ENCODE measurements around the gene ZNF358.

The ZNF358 gene

GRCh38 chr19:7539827-7540425 lies 24.0 kb downstream of the ZNF358 start:
- DNase-seq, result no peak

DNA sequence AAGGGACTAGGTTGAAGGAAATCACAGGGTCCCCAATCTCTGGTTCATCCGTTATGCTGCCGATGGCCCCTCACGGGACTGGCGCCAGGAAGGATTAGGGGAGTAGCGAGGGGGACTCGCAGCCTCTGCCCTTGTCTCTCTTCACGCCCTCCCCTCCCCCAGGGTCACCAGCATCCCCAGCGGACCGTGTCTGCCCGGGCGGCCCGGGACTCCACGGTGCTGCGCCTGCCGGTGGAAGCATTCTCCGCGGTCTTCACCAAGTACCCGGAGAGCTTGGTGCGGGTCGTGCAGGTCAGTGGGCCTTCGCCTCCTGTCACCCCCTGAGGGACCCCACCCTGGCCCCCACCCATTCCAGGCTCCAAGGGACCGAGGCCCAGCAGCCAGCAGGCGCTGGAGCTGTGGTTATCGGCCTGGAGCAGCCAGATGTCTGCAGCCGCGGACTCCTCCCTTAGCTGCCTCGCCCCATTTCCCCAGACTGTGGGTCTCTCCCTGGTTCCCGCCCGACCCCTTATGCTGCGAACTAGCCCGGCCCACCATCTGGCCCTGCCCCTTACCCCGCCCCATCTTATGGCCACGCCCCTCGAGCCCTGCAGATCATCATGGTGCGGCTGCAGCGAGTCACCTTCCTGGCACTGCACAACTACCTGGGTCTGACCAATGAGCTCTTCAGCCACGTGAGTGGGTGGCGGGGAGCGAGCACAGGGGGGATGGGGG lies 25.0 kb downstream of the ZNF358 start:
- DNase-seq, result peak; percentile 69

- no peak for DNase-seq
Observed at GRCh38 chr19:7541475-7541824, 25.5 kb downstream of the ZNF358 start.

DNA sequence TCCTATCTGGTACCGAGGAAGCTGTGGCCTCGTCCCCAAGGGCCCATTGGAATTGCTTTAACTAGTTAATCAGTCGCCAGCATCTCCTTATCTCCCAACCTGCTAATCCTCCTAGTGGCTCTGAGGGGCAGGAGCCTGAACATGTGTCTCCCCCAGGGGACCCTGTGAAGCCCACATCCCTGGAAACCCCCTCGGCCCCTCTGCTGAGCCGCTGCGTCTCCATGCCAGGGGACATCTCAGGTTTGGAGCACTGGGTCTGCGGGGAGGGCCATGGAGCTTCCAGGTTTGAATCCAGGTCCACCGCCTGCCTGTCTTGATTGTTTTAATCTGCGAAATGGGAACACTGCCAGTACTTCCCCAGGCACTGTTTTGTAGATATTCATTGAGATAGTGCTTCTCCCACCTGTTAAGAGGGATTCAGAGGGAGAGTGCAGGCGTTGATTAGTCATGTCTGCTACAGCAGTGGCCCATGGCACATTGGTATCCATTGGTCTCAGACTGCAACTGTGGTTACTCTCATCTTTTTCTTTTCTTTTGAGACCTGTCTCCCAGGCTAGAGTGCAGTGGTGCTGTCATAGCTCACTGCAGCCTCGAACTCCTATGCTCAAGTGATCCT lies 26.0 kb downstream of the ZNF358 start:
- DNase-seq, result no peak

DNA sequence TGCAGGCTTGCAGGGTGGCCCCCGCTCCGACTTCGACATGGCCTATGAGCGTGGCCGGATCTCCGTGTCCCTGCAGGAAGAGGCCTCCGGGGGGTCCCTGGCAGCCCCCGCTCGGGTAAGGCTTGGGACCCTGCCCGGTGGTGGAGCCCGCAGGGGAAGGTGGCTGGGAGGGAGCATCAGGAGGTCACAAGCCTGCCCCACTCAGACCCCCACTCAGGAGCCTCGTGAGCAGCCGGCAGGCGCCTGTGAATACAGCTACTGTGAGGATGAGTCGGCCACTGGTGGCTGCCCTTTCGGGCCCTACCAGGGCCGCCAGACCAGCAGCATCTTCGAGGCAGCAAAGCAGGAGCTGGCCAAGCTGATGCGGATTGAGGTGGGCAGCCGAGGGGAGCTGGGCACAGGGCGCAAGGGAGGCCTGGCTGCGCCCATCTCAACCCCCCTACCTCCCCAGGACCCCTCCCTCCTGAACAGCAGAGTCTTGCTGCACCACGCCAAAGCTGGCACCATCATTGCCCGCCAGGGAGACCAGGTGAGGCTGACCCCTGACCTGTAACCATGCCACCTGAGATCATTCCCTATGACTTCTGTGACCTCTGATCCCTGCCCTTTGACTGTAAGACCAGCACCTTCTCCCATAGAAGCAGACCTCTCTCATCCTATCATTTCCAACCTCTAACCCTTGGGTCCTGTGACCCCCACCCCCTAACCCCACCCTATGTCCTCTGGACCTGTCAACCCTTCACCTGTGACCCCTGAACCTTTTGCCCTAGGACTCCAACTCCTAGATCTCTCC lies 26.8 kb downstream of the ZNF358 start:
- DNase-seq, result no peak

DNA sequence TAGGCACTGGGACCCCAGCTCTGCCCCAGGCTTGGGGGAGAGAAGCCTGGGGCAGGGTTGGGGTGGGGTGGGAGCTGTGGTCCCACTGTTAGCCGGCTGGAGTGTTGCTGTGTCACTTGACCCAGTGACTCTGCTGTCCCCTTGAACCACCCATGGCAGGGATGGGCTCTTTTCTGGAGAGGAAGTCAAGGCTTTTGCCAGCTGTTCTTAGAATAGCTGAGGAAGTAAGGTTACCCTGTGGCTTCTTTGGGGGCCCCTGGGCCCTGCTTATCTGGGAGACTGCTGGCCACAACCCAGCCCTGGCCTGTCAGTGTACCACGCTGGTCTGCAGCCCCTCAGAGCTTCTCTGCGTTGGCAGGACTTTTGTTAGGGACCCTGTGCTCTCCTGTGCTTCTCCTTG lies 28.7 kb downstream of the ZNF358 start:
- DNase-seq, result no peak

GRCh38 chr19:7545300-7545699 lies 29.4 kb downstream of the ZNF358 start:
- DNase-seq, result no peak

DNA sequence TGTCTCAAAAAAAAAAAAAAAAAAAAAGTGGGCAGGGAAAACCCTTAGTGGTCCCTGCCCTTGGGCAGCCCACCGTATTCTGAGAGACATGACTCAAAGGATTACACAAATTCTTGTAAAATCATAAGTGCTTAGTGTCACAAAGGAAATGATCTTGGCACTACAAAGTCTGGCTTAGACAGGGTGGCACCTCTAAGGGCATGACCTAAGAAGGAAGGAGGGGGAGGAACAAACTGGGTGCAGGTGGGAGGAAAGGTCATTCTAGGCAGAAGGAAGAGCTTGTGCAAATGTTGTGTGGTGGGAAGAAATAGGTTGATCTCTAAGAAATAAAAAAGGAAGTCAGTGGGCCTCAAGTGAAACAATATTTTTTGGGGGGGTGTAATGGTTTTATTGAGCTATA lies 30.0 kb downstream of the ZNF358 start:
- no peak for DNase-seq

GRCh38 chr19:7547159-7547558 lies 31.3 kb downstream of the ZNF358 start:
- DNase-seq, result no peak

GRCh38 chr19:7549429-7550148 lies 33.7 kb downstream of the ZNF358 start:
- DNase-seq, result no peak

DNA sequence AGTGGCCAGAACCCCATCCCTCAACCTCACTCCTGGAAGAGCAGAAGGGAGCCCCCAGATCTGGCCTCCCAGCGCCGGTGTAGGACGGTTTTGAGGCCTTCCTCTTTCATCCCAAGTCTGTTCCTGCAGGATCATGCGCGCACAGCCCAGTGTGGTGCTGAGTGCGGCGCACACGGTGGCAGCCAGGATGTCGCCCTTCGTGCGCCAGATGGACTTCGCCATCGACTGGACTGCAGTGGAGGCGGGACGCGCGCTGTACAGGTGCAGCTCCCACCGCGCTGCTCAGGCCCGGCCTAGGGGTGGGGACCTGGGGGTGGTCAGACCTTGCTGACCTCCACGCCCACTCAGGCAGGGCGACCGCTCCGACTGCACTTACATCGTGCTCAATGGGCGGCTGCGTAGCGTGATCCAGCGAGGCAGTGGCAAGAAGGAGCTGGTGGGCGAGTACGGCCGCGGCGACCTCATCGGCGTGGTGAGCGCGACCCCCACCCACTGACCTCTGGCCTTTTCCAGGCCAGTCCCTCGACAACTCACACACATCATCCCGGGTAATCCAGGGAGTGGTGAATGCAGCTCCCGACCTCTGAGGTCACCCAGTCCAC lies 34.4 kb downstream of the ZNF358 start:
- no peak for DNase-seq

GRCh38 chr19:7550987-7551761 lies 35.3 kb downstream of the ZNF358 start:
- DNase-seq, result peak; percentile 66

- DNase-seq, result no peak
Observed at GRCh38 chr19:7552781-7553180, 36.9 kb downstream of the ZNF358 start.

DNA sequence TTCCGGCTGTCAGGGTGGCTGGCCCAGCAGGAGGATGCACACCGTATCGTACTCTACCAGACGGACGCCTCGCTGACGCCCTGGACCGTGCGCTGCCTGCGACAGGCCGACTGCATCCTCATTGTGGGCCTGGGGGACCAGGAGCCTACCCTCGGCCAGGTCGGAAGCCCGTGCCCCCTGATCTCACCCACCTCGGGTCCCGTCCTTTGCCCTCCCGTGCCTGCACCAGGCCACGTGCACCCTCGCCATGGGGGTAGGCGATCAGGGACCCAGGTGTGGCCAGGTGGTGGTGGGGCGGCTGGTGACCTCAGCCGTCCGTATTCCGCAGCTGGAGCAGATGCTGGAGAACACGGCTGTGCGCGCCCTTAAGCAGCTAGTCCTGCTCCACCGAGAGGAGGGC lies 38.7 kb downstream of the ZNF358 start:
- DNase-seq, result no peak

DNA sequence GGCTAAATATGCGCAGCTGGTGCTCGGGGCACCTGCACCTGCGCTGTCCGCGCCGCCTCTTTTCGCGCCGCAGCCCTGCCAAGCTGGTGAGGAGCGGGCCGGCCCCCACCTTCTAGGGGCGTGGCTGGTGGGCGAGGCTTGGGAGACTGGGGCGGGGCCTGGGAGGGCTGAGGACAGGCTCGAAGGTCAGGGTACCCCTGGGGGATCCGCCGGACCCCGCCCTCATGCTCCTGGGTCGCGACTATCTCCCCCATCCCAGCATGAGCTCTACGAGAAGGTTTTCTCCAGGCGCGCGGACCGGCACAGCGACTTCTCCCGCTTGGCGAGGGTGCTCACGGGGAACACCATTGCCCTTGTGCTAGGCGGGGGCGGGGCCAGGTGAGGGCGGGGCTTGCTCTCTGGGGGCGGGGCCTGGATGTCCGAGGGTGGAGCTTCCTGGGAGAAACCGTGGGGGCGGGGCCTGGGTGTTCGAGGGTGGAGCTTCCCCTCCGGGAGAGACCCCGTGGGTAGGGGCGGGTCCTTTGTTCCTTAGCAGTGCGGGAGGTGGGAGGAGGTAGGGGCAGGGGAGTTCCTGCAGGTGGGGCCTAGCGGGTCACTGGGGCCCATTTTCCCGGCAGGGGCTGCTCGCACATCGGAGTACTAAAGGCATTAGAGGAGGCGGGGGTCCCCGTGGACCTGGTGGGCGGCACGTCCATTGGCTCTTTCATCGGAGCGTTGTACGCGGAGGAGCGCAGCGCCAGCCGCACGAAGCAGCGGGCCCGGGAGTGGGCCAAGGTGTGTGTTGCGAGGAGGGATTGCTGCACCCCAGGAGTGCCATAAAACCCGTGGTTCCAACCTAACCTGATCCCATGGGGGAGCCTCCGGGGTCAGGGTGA lies 39.3 kb downstream of the ZNF358 start:
- peak; percentile 67 for DNase-seq

DNA sequence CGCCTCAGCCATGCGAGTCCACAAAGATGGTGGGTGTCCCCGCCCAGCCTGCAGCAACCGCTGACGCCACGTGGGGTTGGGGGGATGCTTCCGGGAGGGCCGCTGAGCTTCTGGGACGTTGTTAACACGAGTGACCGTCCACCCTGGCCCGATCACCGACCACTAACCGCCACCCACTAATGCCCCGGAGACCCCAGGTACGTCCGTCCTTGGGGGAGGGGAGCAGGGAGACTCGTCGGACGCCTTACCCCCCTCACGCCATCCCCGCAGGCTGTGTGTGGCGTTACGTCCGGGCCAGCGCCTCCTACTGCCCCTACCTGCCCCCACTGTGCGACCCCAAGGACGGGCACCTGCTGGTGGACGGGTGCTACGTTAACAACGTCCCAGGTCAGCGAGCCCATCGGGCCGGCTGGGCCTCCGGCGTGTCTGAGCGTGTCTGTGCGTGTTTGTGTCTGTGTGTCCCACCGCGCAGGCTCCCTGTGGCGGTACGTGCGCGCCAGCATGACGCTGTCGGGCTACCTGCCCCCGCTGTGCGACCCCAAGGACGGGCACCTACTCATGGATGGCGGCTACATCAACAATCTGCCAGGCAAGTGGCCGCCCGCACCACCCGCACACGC lies 40.9 kb downstream of the ZNF358 start:
- DNase-seq, result no peak

- no peak for DNase-seq
Observed at GRCh38 chr19:7558667-7559066, 42.8 kb downstream of the ZNF358 start.

GRCh38 chr19:7559102-7559501 lies 43.2 kb downstream of the ZNF358 start:
- DNase-seq, result no peak

- DNase-seq, result no peak
Observed at GRCh38 chr19:7560255-7560654, 44.4 kb downstream of the ZNF358 start.

GRCh38 chr19:7561325-7561724 lies 45.4 kb downstream of the ZNF358 start:
- no peak for DNase-seq
